Measurements from ENCODE around the gene SRP68.

DNA sequence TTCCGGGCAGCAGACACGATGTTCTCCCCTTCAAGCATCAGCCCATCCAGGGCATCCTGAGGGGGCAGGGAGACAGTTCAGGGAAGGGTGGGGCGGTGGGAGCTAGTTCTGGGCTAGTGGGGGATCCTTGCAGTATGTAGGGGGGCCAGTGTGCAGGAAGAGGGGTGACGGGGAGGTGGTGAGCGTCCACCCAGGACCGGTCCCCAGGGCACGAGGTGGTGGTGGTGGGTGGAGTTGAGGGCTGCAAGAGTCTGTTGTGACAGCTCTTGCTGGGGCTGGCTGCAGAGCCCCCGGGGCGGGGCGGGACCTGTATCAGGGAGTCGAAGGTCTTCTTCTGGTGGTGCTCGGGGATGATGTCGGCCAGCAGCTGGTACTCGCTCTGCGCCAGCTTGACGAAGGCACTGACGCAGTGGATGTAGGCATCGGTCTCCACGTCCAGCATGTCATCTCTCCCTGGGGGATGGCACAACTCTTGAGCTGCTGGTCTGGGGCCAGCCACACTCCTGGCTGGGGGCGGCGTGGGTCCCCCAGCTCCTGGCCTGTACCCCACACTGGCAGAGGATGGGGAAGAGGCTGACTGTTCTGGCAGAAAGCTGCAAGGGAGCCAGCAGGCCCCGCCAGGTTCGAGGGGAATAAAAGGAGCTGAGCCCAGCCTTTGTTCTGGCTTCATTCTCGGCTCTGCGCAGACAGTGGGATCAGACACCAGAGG lies 16.7 kb upstream of the SRP68 start:
- TF ChIP-seq EZH2phosphoT487 (IDR thresholded peaks at IDR 0.05) = no peak
- TF ChIP-seq, protein P1, sequence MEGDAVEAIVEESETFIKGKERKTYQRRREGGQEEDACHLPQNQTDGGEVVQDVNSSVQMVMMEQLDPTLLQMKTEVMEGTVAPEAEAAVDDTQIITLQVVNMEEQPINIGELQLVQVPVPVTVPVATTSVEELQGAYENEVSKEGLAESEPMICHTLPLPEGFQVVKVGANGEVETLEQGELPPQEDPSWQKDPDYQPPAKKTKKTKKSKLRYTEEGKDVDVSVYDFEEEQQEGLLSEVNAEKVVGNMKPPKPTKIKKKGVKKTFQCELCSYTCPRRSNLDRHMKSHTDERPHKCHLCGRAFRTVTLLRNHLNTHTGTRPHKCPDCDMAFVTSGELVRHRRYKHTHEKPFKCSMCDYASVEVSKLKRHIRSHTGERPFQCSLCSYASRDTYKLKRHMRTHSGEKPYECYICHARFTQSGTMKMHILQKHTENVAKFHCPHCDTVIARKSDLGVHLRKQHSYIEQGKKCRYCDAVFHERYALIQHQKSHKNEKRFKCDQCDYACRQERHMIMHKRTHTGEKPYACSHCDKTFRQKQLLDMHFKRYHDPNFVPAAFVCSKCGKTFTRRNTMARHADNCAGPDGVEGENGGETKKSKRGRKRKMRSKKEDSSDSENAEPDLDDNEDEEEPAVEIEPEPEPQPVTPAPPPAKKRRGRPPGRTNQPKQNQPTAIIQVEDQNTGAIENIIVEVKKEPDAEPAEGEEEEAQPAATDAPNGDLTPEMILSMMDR (IDR thresholded peaks at IDR 0.05) = no peak

All from neural progenitor cell (in vitro differentiated cells).